Activated CD4-positive, alpha-beta T cell treated with anti-CD3 and anti-CD28 coated beads, Interleukin-2, Interleukin-4, amounts not matched to agents 100 ng/mL and 50 ng/mL, durations not matched to agents 16 hours and 8 hours (primary cell): ENCODE data around the gene PMEL.
A peak's percentile ranks its signal among the peaks of the same experiment; 100 is the strongest.
"Not testable (repeated sequence)": the region's sequence is repeated elsewhere in the genome, so short reads cannot be mapped to it uniquely, and the experiment has no call there.

Source experiments
- DNase-seq: peaks from one replicate; pipeline ENCODE4 v3.0.0-alpha.2; 2020; ENCODE audit warnings: low spot score

PMEL gene

DNA sequence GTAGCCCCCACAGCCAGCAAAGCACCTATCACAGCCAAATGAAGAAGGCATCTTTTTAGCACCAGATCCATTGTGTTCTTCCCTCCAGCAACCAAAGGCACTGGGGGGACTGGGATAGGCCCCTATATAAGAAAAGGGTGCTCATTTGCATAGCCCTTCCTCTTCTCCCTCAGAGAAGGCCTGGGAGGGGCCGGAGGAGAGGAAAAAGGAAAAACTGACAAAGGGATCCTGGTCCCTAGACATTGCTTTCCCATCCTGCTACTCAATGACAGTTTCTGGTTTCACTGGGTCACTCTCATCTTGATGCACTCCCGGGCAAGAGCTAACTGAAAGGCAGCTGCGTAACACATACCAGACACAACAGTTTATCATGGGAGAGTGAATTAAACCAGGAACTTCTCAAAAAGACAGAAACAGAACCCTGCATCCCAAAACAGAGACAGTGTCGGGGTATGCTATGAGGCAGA, at the start of gene PMEL:
PMEL (minus strand) TSS at position 102 of the 467 bp plus-strand sequence; CDS start at position 71, 31 bp downstream.
- no peak for DNase-seq

GRCh38 chr12:56014205-56014604, 48.4 kb upstream of the PMEL start:
- DNase-seq, result no peak

GRCh38 chr12:56013482-56013881, 47.6 kb upstream of the PMEL start:
- DNase-seq, result no peak

DNA sequence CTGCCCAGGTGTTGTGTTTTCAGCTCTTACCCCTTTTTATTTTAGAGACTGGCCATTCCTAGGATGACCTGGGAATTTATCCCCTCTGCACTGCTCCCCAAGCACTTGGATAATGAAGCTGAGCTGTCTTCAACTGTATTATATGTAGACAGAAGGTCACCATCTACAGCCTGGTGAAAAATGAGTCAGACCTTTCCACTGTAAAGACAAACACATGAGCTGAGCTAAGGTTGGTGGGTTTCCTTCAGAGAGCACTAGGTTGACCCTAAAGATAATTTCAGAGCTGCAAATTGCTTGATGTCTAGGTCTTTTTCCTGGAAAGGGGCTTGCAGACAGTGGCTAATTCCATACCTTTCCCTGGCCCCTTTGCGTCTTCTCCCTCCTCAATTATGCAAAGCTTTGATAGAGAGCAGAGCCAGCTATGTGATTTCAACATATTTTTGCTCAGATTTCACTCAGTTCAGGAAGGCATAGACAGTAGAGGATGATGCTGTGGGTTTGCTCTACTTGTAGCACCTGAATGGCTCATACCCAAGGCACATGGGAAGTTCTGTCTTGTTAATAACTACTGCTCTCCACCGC, 45.8 kb upstream of the PMEL start:
- no peak for DNase-seq

- no peak for DNase-seq
Measured at GRCh38 chr12:56010111-56010570, 44.3 kb upstream of the PMEL start.

- DNase-seq, result peak; percentile 50
Measured at GRCh38 chr12:56007564-56008559, 42.0 kb upstream of the PMEL start.

GRCh38 chr12:56004211-56004610, 38.4 kb upstream of the PMEL start:
- DNase-seq, result no peak

- not testable (repeated sequence) for DNase-seq
Measured at GRCh38 chr12:56003376-56003775, 37.5 kb upstream of the PMEL start.

GRCh38 chr12:56001487-56002100, 35.8 kb upstream of the PMEL start:
- no peak for DNase-seq

- DNase-seq, result not testable (repeated sequence)
Measured at GRCh38 chr12:55999999-56000540, 34.2 kb upstream of the PMEL start.

DNA sequence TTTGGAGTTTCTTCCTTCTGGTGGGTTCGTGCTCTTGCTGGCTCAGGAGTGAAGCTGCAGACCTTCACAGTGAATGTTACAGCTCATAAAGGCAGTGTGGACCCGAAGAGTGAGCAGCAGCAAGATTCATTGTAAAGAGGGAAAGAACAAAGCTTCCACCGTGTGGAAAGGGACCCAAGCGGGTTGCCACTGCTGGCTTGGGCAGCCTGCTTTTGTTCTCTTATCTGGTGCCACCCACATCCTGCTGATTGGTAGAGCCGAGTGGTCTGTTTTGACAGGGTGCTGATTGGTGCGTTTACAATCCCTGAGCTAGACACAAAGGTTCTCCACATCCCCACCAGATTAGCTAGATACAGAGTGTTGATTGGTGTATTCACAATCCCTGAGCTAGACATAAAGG, 33.7 kb upstream of the PMEL start:
- peak; percentile 9 for DNase-seq

DNA sequence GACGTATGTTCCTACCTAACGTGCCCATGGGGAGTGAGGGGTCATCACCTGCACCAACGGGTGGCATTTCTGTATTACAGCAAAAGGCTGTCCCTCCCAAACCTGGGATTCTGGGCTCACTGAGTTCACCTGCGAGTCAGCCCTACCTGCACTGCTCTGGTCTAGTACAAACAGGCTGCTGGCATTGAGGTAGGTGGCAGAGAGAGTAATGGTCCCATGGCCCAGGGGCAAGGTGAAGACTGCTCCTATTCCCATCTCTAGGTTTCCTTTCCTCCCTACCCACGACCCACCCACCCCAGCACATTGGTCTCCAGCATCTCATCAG, 31.7 kb upstream of the PMEL start:
- DNase-seq, result no peak

- DNase-seq, result peak; percentile 55
Measured at GRCh38 chr12:55996715-55997534, 31.1 kb upstream of the PMEL start, which contains the start of gene SUOX. TSS of gene SUOX (plus strand) at chr12:55997276. CDS start at chr12:56002222, 4,946 bp downstream.

- DNase-seq, result peak; percentile 80
Measured at GRCh38 chr12:55996201-55996714, 30.4 kb upstream of the PMEL start.

DNA sequence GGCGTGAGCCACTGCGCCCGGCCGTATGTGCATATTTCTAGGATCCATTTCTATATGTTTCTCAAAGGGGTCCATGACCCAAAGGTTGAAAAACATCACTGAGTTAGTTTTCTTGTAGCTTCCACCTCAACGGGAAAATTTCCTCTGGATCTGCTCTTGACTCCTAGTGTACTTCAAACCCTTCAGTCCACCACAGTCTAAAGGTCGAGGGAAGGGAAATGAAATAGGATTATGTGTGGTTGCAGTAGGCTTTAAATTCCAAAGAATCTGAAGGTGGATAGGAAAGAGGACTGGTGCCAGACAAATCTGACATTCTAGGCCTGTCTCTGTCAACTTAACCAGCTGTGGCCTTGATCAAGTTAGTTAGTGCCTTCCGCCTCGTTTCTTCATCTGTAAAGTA, 29.5 kb upstream of the PMEL start:
- DNase-seq, result no peak

DNA sequence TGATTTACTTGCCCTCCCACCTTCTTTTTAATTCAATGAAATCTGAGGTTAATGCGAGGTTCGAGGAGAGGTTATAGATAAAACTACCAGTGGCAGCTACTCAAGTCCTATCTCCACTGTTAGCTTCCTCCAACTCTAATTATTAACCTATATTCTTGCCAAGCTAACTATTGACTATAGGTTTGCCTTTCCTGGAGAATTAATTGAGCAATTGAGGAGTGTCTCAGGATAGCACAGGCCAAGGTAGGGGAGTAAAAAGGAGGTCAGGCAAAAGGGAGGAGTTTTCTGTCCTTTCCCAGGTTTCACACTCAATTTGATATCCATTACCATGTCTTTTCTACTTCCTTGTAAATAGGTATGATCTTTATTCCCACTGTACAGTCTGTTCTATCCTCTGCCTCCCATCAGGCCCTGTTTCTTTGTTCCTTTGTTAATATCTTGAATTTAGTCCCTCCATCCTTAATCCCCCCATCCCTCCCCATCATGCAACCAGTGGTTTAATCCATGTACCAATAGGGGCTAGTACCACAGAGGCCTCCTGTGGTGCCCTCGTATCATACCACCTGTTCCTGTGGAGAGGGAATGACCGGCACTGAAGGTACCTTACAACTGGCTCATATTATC, 27.5 kb upstream of the PMEL start:
- DNase-seq, result no peak

- DNase-seq, result no peak
Measured at GRCh38 chr12:55991110-55991509, 25.3 kb upstream of the PMEL start.

- DNase-seq, result not testable (repeated sequence)
Measured at GRCh38 chr12:55985976-55986375, 20.1 kb upstream of the PMEL start.

- DNase-seq, result no peak
Measured at GRCh38 chr12:55985341-55985740, 19.5 kb upstream of the PMEL start.

- DNase-seq, result no peak
Measured at GRCh38 chr12:55984861-55985260, 19.0 kb upstream of the PMEL start.
